SK-N-SH (cell line): ENCODE results near the gene XIRP2. TPM values are rescaled to one million over a fixed set of nuclear protein-coding genes. Genes with fewer than 3 reads are reported as not detected.

Experiments
- CTCF ChIA-PET: fragments of 300-600, 350-600 bp; formaldehyde crosslinking; extraction: SDS; loops from one replicate; lab custom pipeline; 2021; lab: Yijun Ruan, JAX
- POLR2A ChIA-PET: fragments of 350-600 bp; sonication (Branson Sonifier 250); formaldehyde crosslinking; extraction: SDS; loops from one replicate; lab custom pipeline; 2020; ENCODE audit warnings: antibody characterized with exemption, inconsistent platforms; lab: Yijun Ruan, JAX
- DNase-seq: peaks from one replicate; pipeline ENCODE4 v3.0.0; 2012
- H2AFZ ChIP-seq: fragments of 200-600 bp; sonication (generic); 2 replicates; pipeline ENCODE4 v1.8.1; 2016; ENCODE audit warnings: antibody characterized with exemption, mild to moderate bottlenecking, low read depth
- H3F3A ChIP-seq: fragments of 200-600 bp; sonication (generic); replicated peaks from 2 replicates; pipeline ENCODE3; 2016; ENCODE audit warnings: antibody characterized with exemption, mild to moderate bottlenecking; ENCODE audit not compliant: insufficient read depth
- H3K27ac ChIP-seq, 2 experiments: fragments of 200-500 bp in 1 of 2; fragments of 200-600 bp in 1 of 2; sonication (Bioruptor generic) in 1 of 2; sonication (generic), shearing (Covaris generic) in 1 of 2; 2 replicates each; pipeline versions ENCODE4 v1.5.1 to v1.6.1; 2014 to 2016; ENCODE audit warnings: low read depth in 2 of 2, inconsistent platforms in 1 of 2, low read length in 1 of 2, mild to moderate bottlenecking in 1 of 2, mixed read lengths in 1 of 2
- H3K27me3 ChIP-seq: fragments of 200-600 bp; sonication (generic), shearing (Covaris generic); 2 replicates; pipeline ENCODE4 v1.6.1; 2016; ENCODE audit warnings: mixed run types; ENCODE audit not compliant: insufficient read depth
- H3K36me3 ChIP-seq, 2 experiments: fragments of 200-500 bp in 1 of 2; fragments of 200-600 bp in 1 of 2; sonication (Bioruptor generic) in 1 of 2; sonication (generic) in 1 of 2; replicated peaks in 1 of 2; 2 replicates each; pipeline versions ENCODE3 to v1.5.1; 2014 to 2016; ENCODE audit warnings: low read length in 1 of 2, mild to moderate bottlenecking in 1 of 2; ENCODE audit not compliant: insufficient read depth in 2 of 2, control insufficient read depth in 1 of 2
- H3K4me1 ChIP-seq, 2 experiments: fragments of 200-500 bp in 1 of 2; fragments of 200-600 bp in 1 of 2; sonication (Bioruptor generic) in 1 of 2; sonication (generic), shearing (Covaris generic) in 1 of 2; 2 replicates each; pipeline versions ENCODE4 v1.5.1 to v1.6.1; 2014 to 2016; ENCODE audit warnings: low read depth in 1 of 2, low read length in 1 of 2, mixed run types in 1 of 2; ENCODE audit not compliant: insufficient read depth in 2 of 2, control insufficient read depth in 1 of 2
- H3K4me2 ChIP-seq: fragments of 200-600 bp; sonication (generic), shearing (Covaris generic); 2 replicates; pipeline ENCODE4 v1.6.1; 2017; ENCODE audit warnings: mixed run types
- H3K4me3 ChIP-seq, 2 experiments: fragments of 200-500 bp in 1 of 2; fragments of 200-600 bp in 1 of 2; sonication (Bioruptor generic) in 1 of 2; sonication (generic), shearing (Covaris generic) in 1 of 2; 2 replicates each; pipeline versions ENCODE4 v1.5.1 to v1.8.1; 2014 to 2016; ENCODE audit warnings: low read depth in 2 of 2, inconsistent platforms in 1 of 2, low read length in 1 of 2, mild to moderate bottlenecking in 1 of 2, mixed read lengths in 1 of 2, moderate library complexity in 1 of 2
- H3K79me2 ChIP-seq: fragments of 200-600 bp; sonication (generic); 2 replicates; pipeline ENCODE4 v1.8.1; 2017; ENCODE audit warnings: mild to moderate bottlenecking; ENCODE audit not compliant: insufficient read depth
- H3K9ac ChIP-seq: fragments of 200-600 bp; sonication (generic); 2 replicates; pipeline ENCODE4 v1.6.1; 2017; ENCODE audit warnings: mixed run types
- H3K9me2 ChIP-seq: fragments of 200-600 bp; sonication (generic); 2 replicates; pipeline ENCODE4 v1.6.1; 2017; ENCODE audit warnings: mixed run types
- H3K9me3 ChIP-seq: fragments of 200-600 bp; sonication (generic); 2 replicates; pipeline ENCODE4 v1.6.1; 2017; ENCODE audit warnings: mixed run types, mild to moderate bottlenecking, moderate library complexity
- H4K20me1 ChIP-seq: fragments of 200-600 bp; sonication (generic); 2 replicates; pipeline ENCODE4 v1.6.1; 2017; ENCODE audit warnings: mild to moderate bottlenecking, mixed run types; ENCODE audit not compliant: insufficient read depth
- ELF1 ChIP-seq: IDR thresholded peaks from 2 replicates; pipeline ENCODE4 v1.4.0; 2012
- EP300 ChIP-seq, 2 experiments: IDR thresholded peaks; 2 replicates each; pipeline versions ENCODE4 v1.4.0 to v1.6.1; 2012; ENCODE audit warnings: borderline replicate concordance in 1 of 2, low read depth in 1 of 2, low read length in 1 of 2
- FOXM1 ChIP-seq: IDR thresholded peaks from 2 replicates; pipeline ENCODE4 v1.4.0; 2012; ENCODE audit warnings: low read depth, mild to moderate bottlenecking
- GABPA ChIP-seq: IDR thresholded peaks from 2 replicates; pipeline ENCODE4 v1.4.0; 2012; ENCODE audit warnings: low read depth, mild to moderate bottlenecking
- GATA2 ChIP-seq: sonication (generic); formaldehyde crosslinking; IDR thresholded peaks from 2 replicates; pipeline ENCODE4 v1.5.0; 2020; ENCODE audit warnings: mild to moderate bottlenecking, missing genetic modification reagents
- MXI1 ChIP-seq: IDR thresholded peaks from 2 replicates; pipeline ENCODE4 v1.6.1; 2012; ENCODE audit warnings: mild to moderate bottlenecking, low read depth, low read length, improper control_type of control experiment
- NFIC ChIP-seq: IDR thresholded peaks from 2 replicates; pipeline ENCODE4 v1.4.0; 2012; ENCODE audit warnings: borderline replicate concordance
- NRF1 ChIP-seq: IDR thresholded peaks from 2 replicates; pipeline ENCODE4 v1.6.1; 2012; ENCODE audit warnings: low read depth, mild to moderate bottlenecking, low read length
- POLR2AphosphoS5 ChIP-seq: IDR thresholded peaks from 2 replicates; pipeline ENCODE4 v1.6.1; 2012; ENCODE audit warnings: low read depth, low read length
- RAD21 ChIP-seq: IDR thresholded peaks from 2 replicates; pipeline ENCODE4 v1.6.1; 2012; ENCODE audit warnings: mild to moderate bottlenecking, low read length
- RCOR1 ChIP-seq: fragments of 150-350 bp; IDR thresholded peaks from 2 replicates; pipeline ENCODE4 v1.6.1; 2017; ENCODE audit warnings: antibody characterized with exemption, low read length
- RXRA ChIP-seq: IDR thresholded peaks from 2 replicates; pipeline ENCODE4 v1.4.0; 2012; ENCODE audit warnings: low read depth, mild to moderate bottlenecking, borderline replicate concordance
- SIN3A ChIP-seq: IDR thresholded peaks from 2 replicates; pipeline ENCODE4 v1.6.1; 2012; ENCODE audit warnings: low read depth, mild to moderate bottlenecking, low read length, moderate library complexity, borderline replicate concordance
- TAF1 ChIP-seq: IDR thresholded peaks from 2 replicates; pipeline ENCODE4 v1.6.1; 2012; ENCODE audit warnings: low read depth, mild to moderate bottlenecking, low read length, moderate library complexity, borderline replicate concordance
- TCF12 ChIP-seq: IDR thresholded peaks from 2 replicates; pipeline ENCODE4 v1.4.0; 2012
- TEAD4 ChIP-seq: IDR thresholded peaks from 2 replicates; pipeline ENCODE4 v1.4.0; 2012; ENCODE audit warnings: mild to moderate bottlenecking, borderline replicate concordance; ENCODE audit not compliant: insufficient read depth
- YY1 ChIP-seq: IDR thresholded peaks from 2 replicates; pipeline ENCODE4 v1.4.0; 2012; ENCODE audit warnings: low read depth, mild to moderate bottlenecking
- WGBS: methylation state at CpG from one replicate; pipeline ENCODE4 v1.1.6; 2017; ENCODE audit warnings: low lambda C conversion rate; 5-methylcytosine and 5-hydroxymethylcytosine counted together
- polyA plus RNA-seq, 3 experiments: library from polyadenylated mRNA; depleted of rRNA; stranded (reverse); fragments of >200 nt; gene quantifications; 2 replicates each; pipeline ENCODE4 v1.2.3, GENCODE V29; 2012
- TF ChIP-seq, protein P1 (sequence below): fragments of 200-600 bp; sonication (generic); IDR thresholded peaks from 2 replicates; pipeline ENCODE4 v1.6.1; 2017; ENCODE audit warnings: antibody characterized with exemption, mild to moderate bottlenecking, moderate library complexity
- TF ChIP-seq, protein P2 (sequence below): IDR thresholded peaks from 2 replicates; pipeline ENCODE4 v1.4.0; 2012; ENCODE audit warnings: low read depth, borderline replicate concordance
- TF ChIP-seq, protein P3 (sequence below): IDR thresholded peaks from 2 replicates; pipeline ENCODE4 v1.4.0; 2012; ENCODE audit warnings: low read depth, borderline replicate concordance
- TF ChIP-seq, protein P4 (sequence below): IDR thresholded peaks from 2 replicates; pipeline ENCODE4 v1.4.0; 2012; ENCODE audit warnings: low read depth
- TF ChIP-seq, protein P5 (sequence below): IDR thresholded peaks from 2 replicates; pipeline ENCODE4 v1.6.1; 2012; ENCODE audit warnings: mild to moderate bottlenecking, low read depth, low read length, moderate library complexity
- TF ChIP-seq, protein P6 (sequence below): fragments of 150-350 bp; IDR thresholded peaks from 2 replicates; pipeline ENCODE4 v1.6.1; 2016; ENCODE audit warnings: mild to moderate bottlenecking, low read depth, low read length

XIRP2 gene
- polyA plus RNA-seq, 1 of the 3 experiments (the other 2 are of a cell fraction) = 0.02 TPM

DNA sequence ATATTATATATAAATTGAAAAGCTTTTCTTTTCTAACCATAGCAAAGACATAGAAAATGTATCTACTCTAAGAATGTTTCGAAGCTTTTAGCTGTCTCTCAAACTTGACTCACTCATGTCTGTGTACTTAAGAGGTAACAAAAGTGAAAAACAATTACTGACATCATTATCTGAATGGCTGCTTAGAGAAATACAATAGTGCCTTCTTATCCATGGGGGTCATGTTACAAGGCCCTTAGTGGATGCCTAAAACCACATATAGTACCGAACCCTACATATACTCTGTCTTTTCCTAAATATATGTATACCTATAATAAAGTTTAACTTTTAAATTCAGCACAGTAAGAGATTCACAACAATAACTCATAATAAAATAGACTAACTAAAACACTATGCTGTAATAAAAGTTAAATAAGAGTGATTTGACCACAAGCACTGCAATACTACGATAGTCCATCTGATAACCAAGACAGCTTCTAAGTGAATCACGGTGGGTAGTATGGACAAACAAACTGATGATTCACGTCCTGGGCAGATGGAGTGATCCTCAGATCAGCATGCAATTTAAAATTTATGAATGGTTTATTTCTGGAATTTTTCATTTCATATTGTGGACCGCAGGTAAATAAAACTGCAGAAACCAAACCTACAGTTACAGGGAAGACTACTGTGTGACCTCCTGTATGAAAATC, 246.2 kb downstream of the XIRP2 start:
- Histone ChIP-seq H4K20me1 (no peaks in the 10 kb centered on the region), H3K9me3 (no peaks in the 10 kb centered on the region), H3K9me2 (no peaks in the 10 kb centered on the region), H3K36me3 (no peaks in the 10 kb centered on the region), H3K4me2 (peak overlapping the region; percentile 36; the same call in 1 of the 2 replicates), H3F3A (peaks cover 20% of the 10 kb centered on the region), H3K27me3 (no peaks in the 10 kb centered on the region), H2AFZ (no peak overlapping the region), H3K4me1 (peaks cover 0 to 23% of the 10 kb centered on the region in 2 experiments; a peak in 2 of 4 replicates), H3K79me2 (no peaks in the 10 kb centered on the region), H3K27ac (peak overlapping the region; percentile 22 to 61; a peak in 3 of 4 replicates), H3K9ac (no peak overlapping the region), H3K4me3 (peak overlapping the region in 1 of 2 experiments; percentile 1; a peak in 1 of 4 replicates)
- WGBS = 16% methylated on average over 6 of the region's 6 CpGs
- no peak for DNase-seq
- ChIA-PET CTCF (no interaction called here), POLR2A (no interaction called here)
- TF ChIP-seq NRF1 (no peak), EP300 (IDR thresholded peaks at IDR 0.05; ENCODE audit: borderline replicate concordance in 1 of 2, low read depth in 1 of 2, low read length in 1 of 2) (peak; percentile 23 to 95; a peak in 2 of 4 replicates), RAD21 (no peak), TEAD4 (peak; percentile 83), TAF1 (no peak), GABPA (no peak), ELF1 (no peak), SIN3A (no peak), GATA2 (CRISPR knock-in tag) (no peak), FOXM1 (peak; percentile 74; the same call in 1 of the 2 replicates), RCOR1 (no peak), YY1 (0 out of 2 replicates have a peak, but pooled peaks have one; percentile 20), TCF12 (peak; percentile 97), MXI1 (no peak), POLR2AphosphoS5 (peak; percentile 82; the same call in 1 of the 2 replicates), RXRA (peak; percentile 67; the same call in 1 of the 2 replicates), NFIC (peak; percentile 83; the same call in 1 of the 2 replicates)
- TF ChIP-seq, protein P1, sequence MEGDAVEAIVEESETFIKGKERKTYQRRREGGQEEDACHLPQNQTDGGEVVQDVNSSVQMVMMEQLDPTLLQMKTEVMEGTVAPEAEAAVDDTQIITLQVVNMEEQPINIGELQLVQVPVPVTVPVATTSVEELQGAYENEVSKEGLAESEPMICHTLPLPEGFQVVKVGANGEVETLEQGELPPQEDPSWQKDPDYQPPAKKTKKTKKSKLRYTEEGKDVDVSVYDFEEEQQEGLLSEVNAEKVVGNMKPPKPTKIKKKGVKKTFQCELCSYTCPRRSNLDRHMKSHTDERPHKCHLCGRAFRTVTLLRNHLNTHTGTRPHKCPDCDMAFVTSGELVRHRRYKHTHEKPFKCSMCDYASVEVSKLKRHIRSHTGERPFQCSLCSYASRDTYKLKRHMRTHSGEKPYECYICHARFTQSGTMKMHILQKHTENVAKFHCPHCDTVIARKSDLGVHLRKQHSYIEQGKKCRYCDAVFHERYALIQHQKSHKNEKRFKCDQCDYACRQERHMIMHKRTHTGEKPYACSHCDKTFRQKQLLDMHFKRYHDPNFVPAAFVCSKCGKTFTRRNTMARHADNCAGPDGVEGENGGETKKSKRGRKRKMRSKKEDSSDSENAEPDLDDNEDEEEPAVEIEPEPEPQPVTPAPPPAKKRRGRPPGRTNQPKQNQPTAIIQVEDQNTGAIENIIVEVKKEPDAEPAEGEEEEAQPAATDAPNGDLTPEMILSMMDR = no peak
- TF ChIP-seq, protein P2, sequence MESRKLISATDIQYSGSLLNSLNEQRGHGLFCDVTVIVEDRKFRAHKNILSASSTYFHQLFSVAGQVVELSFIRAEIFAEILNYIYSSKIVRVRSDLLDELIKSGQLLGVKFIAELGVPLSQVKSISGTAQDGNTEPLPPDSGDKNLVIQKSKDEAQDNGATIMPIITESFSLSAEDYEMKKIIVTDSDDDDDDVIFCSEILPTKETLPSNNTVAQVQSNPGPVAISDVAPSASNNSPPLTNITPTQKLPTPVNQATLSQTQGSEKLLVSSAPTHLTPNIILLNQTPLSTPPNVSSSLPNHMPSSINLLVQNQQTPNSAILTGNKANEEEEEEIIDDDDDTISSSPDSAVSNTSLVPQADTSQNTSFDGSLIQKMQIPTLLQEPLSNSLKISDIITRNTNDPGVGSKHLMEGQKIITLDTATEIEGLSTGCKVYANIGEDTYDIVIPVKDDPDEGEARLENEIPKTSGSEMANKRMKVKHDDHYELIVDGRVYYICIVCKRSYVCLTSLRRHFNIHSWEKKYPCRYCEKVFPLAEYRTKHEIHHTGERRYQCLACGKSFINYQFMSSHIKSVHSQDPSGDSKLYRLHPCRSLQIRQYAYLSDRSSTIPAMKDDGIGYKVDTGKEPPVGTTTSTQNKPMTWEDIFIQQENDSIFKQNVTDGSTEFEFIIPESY = 0 out of 2 replicates have a peak, but pooled peaks have one; percentile 67
- TF ChIP-seq, protein P3, sequence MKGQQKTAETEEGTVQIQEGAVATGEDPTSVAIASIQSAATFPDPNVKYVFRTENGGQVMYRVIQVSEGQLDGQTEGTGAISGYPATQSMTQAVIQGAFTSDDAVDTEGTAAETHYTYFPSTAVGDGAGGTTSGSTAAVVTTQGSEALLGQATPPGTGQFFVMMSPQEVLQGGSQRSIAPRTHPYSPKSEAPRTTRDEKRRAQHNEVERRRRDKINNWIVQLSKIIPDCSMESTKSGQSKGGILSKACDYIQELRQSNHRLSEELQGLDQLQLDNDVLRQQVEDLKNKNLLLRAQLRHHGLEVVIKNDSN = no peak
- TF ChIP-seq, protein P4, sequence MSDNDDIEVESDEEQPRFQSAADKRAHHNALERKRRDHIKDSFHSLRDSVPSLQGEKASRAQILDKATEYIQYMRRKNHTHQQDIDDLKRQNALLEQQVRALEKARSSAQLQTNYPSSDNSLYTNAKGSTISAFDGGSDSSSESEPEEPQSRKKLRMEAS = peak; percentile 37; the same call in 1 of the 2 replicates
- TF ChIP-seq, protein P5, sequence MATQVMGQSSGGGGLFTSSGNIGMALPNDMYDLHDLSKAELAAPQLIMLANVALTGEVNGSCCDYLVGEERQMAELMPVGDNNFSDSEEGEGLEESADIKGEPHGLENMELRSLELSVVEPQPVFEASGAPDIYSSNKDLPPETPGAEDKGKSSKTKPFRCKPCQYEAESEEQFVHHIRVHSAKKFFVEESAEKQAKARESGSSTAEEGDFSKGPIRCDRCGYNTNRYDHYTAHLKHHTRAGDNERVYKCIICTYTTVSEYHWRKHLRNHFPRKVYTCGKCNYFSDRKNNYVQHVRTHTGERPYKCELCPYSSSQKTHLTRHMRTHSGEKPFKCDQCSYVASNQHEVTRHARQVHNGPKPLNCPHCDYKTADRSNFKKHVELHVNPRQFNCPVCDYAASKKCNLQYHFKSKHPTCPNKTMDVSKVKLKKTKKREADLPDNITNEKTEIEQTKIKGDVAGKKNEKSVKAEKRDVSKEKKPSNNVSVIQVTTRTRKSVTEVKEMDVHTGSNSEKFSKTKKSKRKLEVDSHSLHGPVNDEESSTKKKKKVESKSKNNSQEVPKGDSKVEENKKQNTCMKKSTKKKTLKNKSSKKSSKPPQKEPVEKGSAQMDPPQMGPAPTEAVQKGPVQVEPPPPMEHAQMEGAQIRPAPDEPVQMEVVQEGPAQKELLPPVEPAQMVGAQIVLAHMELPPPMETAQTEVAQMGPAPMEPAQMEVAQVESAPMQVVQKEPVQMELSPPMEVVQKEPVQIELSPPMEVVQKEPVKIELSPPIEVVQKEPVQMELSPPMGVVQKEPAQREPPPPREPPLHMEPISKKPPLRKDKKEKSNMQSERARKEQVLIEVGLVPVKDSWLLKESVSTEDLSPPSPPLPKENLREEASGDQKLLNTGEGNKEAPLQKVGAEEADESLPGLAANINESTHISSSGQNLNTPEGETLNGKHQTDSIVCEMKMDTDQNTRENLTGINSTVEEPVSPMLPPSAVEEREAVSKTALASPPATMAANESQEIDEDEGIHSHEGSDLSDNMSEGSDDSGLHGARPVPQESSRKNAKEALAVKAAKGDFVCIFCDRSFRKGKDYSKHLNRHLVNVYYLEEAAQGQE = no peak
- TF ChIP-seq, protein P6, sequence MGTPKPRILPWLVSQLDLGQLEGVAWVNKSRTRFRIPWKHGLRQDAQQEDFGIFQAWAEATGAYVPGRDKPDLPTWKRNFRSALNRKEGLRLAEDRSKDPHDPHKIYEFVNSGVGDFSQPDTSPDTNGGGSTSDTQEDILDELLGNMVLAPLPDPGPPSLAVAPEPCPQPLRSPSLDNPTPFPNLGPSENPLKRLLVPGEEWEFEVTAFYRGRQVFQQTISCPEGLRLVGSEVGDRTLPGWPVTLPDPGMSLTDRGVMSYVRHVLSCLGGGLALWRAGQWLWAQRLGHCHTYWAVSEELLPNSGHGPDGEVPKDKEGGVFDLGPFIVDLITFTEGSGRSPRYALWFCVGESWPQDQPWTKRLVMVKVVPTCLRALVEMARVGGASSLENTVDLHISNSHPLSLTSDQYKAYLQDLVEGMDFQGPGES = no peak
